Measurements from ENCODE around the gene SSH2. TPM values are rescaled to one million over a fixed set of nuclear protein-coding genes. Genes with fewer than 3 reads are reported as not detected.
A peak's percentile ranks its signal among the peaks of the same experiment; 100 is the strongest.

Gene SSH2
- total RNA-seq, 1 experiment from 2014 or later = 13.8 TPM

- peak; percentile 72 for DNase-seq (ENCODE audit: low spot score)
Observed at GRCh38 chr17:29778956-29779811, 150.8 kb downstream of the SSH2 start.

GRCh38 chr17:29777663-29778062, 152.4 kb downstream of the SSH2 start:
- no peak for DNase-seq (ENCODE audit: low spot score)

- DNase-seq (ENCODE audit: low spot score) = no peak
Observed at GRCh38 chr17:29776026-29776425, 154.0 kb downstream of the SSH2 start.

- DNase-seq (ENCODE audit: low spot score) = no peak
Observed at GRCh38 chr17:29772981-29773380, 157.0 kb downstream of the SSH2 start.

GRCh38 chr17:29771546-29771945, 158.5 kb downstream of the SSH2 start:
- DNase-seq (ENCODE audit: low spot score) = no peak

- no peak for DNase-seq (ENCODE audit: low spot score)
Observed at GRCh38 chr17:29769225-29769624, 160.8 kb downstream of the SSH2 start.

GRCh38 chr17:29766796-29767327, 163.2 kb downstream of the SSH2 start:
- no peak for DNase-seq (ENCODE audit: low spot score)

- DNase-seq (ENCODE audit: low spot score) = no peak
Observed at GRCh38 chr17:29764748-29765147, 165.3 kb downstream of the SSH2 start.

GRCh38 chr17:29764217-29764616, 165.8 kb downstream of the SSH2 start:
- DNase-seq (ENCODE audit: low spot score) = no peak

- DNase-seq (ENCODE audit: low spot score) = no peak
Observed at GRCh38 chr17:29763273-29763672, 166.8 kb downstream of the SSH2 start.

GRCh38 chr17:29761040-29761761, 168.8 kb downstream of the SSH2 start:
- DNase-seq (ENCODE audit: low spot score) = peak; percentile 82

GRCh38 chr17:29760279-29761039, 169.6 kb downstream of the SSH2 start:
- peak; percentile 41 for DNase-seq (ENCODE audit: low spot score)

GRCh38 chr17:29758255-29758654, 171.8 kb downstream of the SSH2 start:
- no peak for DNase-seq (ENCODE audit: low spot score)

GRCh38 chr17:29757788-29758187, 172.2 kb downstream of the SSH2 start:
- DNase-seq (ENCODE audit: low spot score) = no peak

- no peak for DNase-seq (ENCODE audit: low spot score)
Observed at GRCh38 chr17:29753845-29754439, 176.1 kb downstream of the SSH2 start.

GRCh38 chr17:29749045-29749825, 180.8 kb downstream of the SSH2 start:
- DNase-seq (ENCODE audit: low spot score) = no peak

GRCh38 chr17:29748400-29748799, 181.6 kb downstream of the SSH2 start:
- no peak for DNase-seq (ENCODE audit: low spot score)

- no peak for DNase-seq (ENCODE audit: low spot score)
Observed at GRCh38 chr17:29747660-29748059, 182.4 kb downstream of the SSH2 start.

GRCh38 chr17:29746669-29747068, 183.4 kb downstream of the SSH2 start:
- DNase-seq (ENCODE audit: low spot score) = no peak

GRCh38 chr17:29744121-29744520, 185.9 kb downstream of the SSH2 start:
- no peak for DNase-seq (ENCODE audit: low spot score)

GRCh38 chr17:29742210-29742513, 187.9 kb downstream of the SSH2 start:
- no peak for DNase-seq (ENCODE audit: low spot score)
